CD4-positive, alpha-beta T cell treated with Interleukin-17A for 1 hour (primary cell): ENCODE results near the gene DDI2.
"Not testable (repeated sequence)": the region's sequence is repeated elsewhere in the genome, so short reads cannot be mapped to it uniquely, and the experiment has no call there.

Source experiments
- DNase-seq: peaks from one replicate; pipeline ENCODE4 v3.0.0-alpha.2; 2020

The DDI2 gene

DNA sequence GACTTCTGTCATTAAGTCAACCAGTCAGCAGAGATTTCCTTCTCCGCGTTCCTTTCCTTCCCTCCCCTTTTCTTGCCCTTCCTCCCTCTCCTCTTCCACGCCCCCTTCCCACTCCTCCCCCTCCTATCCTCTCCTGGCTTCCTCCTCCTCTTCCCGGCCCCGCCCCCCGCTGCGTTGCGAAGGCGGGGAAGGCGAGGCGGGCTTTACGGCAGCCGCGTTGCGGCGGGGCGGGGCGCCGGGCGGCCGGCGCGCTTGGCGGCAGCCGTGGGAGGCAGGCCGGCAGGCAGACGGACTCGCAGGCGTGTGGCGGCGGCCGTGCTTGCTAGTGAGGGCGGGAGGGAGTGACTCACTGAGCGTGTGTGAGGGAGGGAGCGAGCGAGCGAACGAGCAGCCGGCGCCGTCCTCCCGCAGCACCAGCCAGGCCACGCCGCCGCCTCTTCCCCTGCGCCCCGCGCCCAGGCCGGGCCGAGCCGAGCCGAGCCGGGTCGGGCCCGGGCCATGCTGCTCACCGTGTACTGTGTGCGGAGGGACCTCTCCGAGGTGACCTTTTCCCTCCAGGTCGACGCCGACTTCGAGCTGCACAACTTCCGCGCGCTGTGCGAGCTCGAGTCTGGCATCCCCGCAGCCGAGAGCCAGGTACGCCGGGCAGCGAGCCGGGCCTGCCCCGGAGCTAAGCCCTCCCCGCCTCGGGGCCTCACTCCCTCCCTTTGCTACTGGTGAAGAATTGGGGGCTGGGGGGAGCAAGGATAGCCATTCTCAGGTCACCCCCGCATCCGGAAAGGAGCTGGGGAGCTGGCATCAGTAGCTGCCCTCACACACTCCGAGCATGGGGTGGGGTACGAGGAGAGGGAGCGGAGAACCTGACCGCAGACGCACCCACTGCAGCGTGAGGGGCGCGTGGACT lies at the start of gene DDI2:
DDI2 (plus strand) TSS at position 286 of the 904 bp plus-strand sequence; CDS start at position 499, 213 bp downstream.
- DNase-seq, result peak; percentile 95

DNA sequence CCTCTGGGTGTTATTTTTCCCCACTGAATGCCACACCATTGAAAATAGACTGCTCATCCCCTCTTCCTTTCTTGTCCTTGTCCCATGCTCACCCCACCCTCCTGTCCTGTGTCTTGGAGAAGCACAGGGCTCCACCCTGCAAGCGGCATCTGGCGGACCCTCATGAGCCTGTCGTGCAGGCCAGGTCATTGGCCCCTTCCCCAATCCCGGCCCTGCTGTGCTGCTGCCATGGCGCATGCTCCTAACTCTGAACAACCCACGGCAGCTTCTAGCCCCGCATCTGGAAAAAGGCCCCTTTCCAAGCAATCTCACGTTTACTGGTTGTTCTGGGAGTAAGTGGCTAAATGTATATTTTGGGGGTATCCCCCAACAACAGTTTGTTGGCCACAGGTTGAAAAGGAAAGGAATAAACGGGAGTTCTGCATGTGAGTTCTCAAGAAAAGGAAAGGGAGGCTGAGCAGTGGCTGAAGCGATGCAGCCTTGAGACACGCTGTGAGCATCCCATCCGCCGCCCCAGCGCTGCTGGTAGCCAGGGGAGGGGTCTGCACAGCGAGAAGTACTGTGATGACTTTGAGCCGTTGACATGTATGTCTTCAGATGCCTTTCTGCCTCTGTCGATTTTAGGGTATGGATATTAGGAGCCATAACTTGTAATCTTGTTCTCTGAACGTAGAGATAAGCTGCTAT lies 48.7 kb upstream of the DDI2 start:
- no peak for DNase-seq

DNA sequence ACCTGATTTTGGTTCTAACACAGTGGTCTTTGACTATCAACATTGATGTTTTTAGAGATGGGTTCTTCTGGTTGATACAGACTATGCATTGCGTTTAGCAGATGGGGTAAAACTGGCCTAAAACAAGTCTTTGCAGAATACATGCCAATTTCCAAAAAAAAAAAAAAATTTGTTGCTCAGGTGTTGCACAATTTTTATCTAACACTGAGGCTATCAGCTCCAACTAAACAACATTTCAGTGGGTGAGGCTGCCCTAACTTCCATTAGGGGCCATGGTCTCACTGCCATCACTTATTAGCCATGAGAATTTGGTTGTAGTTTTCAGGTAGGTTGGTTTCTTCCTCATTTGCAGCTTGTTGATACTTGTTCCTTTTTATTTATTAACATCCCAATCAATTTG lies 46.4 kb upstream of the DDI2 start:
- DNase-seq, result no peak

DNA sequence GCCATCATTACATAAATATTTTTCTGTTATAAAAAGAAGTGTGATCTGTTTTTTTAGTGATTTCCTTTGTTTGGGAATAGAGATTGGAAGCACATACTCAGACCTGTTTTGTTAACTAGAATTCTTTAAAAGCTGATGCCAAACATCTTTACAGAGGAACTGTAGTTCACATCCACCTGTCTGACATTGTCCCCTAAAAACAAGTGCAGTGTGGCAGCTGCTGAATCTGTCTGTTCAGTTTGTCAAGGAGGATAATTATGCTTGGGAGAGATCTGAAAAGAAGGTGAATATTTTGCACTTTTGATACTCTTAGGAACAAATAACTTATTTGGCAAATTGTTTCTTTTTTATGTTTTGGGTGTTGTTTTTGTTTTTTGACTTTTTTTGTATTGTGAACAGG lies 46.0 kb upstream of the DDI2 start:
- DNase-seq, result no peak

DNA sequence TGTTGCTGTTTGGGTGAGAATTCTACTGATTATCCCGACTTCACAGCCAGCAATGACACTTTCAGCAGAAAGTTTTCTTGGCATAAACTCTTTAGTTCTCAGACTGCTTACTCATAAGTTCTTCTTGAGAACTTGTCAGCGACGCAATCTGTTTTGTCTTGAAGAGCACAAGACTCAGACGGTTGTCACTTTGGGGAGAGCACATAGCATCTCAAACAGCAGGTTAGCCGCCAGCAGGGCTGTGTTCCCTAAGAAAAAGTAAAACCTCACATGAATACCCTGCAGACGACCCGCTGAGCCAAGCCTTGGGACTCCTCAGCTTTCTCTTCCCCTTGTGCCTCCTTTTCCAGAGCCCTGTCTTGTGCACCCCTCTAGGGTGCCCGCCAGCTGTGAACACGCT lies 43.8 kb upstream of the DDI2 start:
- DNase-seq, result no peak

DNA sequence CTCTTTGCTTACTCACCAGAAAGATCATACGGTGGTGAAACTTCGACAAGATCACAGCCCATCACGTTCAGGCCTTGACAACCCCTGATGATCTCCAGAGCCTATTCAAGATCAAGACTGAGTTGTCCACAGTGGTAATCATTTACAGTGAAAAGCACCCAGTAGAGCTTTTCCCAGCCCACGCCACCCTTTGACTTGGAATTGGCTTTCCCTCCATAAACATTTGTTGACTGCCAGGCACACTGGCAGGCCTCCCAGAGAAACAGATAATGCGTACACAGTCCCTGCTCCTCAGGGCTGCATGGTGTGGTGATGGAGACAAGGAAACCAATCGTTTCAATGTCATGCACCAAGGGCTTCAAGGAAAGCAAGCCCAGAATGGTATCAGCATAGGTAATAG lies 42.5 kb upstream of the DDI2 start:
- no peak for DNase-seq

DNA sequence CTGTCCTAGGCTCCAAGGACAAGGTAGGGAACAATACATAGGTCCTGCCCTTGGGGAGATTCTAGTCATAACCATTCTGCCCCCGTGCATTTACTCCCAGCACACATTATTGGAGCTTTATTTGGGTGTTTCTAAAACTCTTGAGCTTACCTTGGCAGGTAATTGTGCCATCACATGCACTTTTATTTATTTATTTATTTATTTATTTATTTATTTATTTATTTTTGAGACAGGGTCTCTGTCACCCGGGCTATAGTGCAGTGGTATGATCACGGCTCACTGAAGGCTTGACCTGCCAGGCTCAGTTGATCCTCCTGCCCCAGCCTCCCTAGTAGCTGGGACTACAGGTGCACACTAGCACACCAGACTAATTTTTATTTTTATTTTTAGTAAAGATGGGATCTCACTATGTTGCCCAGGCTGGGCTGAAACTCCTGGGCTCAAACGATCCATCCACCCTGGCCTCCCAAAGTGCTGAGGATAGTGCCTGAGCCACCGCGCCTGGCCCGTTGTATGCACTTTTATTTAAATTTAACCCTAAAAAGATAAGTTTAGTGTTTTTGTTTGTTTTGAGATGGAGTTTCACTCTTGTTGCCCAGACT lies 41.6 kb upstream of the DDI2 start:
- DNase-seq, result no peak

DNA sequence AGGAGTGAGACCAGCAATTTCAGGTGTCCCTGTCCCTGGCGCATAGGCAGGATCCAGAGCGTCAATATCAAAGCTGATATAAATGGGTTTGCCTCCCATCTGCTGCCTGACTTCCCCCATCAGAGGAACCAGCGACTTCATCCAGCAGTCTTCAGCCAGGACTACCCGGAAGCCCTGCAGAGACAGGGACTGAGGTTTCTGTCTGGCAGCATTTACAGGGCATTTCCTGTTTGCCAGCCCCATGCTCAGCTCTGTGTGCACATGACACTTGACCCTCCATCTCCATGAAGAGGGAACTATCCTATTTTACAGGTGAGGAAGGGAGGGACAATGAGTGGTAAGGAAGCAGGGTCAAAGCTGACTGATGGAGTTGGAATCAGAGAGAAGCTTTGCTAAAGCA lies 39.6 kb upstream of the DDI2 start:
- no peak for DNase-seq

DNA sequence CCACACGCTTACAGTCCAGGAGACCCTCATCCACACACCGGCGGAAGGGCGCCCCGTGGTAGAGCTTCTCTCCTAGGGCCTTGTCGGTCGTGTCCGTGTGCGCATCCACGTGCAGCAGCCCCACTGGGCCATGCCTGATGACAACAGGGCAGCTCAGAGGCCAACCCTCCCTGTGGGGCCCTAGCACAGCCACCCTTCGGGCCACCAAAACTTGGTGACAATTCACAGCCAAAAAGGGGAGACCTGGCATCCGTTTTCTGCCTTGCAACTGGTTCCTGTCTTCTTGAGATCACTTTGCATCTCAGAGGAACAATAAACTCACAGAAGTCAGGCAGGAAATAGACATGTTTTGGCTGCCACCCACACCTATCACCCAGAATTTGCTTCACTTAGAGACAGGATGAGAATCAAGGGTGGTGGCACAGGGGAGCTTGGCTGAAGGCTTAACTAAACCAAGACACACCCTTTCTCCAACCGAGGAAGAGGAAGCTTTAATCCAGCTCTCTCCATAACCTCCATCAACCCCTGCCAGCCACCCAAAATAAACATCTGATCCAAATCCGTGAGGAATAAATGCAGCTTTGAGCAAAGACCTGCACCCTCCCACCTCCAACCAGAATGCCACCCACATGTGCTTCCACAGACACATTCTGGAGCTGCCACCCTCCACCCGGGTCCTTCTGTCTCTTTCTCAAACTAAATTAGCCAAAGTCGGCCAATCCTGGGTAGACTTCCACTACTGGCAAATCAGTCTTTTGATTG lies 38.2 kb upstream of the DDI2 start:
- DNase-seq, result peak; percentile 55

DNA sequence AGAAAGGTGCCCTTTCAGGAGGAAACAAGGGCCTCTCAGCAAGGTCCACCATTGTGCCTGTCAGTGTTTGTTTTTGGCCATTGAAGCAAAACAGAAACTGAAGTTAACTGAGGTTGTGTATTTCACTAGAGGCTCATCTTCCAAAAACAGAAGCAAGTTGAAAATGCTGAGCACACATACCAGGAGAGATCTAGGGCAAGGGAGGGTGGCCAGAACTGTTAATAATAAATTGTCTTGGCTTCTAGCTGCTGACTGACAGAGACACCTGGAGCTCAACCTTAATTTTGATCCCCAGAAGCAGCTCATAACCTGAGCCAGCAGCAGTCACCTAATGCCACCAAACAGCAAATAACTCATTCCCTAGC lies 37.6 kb upstream of the DDI2 start:
- DNase-seq, result no peak

DNA sequence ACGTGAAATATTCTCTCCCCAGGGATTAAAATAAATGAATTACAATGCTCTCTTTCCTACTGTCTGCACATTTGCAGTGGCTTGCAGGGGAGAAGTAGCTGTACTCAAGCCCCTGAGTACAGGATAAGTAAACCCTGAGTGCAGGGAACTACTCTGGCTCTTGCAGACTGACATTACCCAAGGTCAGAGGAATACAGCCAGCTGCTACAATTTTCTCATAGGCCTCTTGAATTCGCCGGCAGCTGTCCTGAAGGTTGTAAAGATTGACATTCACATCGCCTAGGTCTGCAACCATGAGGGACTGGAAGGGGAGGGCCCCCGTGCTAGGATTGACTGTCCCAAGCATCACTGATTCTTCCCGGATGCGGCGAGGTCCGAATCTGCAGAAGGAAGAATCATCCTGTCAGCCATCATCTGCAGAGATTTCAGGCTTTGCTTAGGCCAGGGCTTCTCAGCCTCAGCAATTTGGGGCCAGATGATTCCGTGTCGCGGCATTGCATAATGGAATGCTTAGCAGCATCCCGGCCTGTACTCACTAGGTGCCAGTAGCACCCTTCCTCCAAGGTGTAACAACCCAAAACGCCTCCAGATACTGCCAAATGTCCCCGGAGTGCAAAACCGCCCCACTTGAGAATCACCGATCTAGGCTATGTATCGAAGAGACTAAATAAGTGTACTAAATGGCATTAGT lies 34.1 kb upstream of the DDI2 start:
- DNase-seq, result no peak

DNA sequence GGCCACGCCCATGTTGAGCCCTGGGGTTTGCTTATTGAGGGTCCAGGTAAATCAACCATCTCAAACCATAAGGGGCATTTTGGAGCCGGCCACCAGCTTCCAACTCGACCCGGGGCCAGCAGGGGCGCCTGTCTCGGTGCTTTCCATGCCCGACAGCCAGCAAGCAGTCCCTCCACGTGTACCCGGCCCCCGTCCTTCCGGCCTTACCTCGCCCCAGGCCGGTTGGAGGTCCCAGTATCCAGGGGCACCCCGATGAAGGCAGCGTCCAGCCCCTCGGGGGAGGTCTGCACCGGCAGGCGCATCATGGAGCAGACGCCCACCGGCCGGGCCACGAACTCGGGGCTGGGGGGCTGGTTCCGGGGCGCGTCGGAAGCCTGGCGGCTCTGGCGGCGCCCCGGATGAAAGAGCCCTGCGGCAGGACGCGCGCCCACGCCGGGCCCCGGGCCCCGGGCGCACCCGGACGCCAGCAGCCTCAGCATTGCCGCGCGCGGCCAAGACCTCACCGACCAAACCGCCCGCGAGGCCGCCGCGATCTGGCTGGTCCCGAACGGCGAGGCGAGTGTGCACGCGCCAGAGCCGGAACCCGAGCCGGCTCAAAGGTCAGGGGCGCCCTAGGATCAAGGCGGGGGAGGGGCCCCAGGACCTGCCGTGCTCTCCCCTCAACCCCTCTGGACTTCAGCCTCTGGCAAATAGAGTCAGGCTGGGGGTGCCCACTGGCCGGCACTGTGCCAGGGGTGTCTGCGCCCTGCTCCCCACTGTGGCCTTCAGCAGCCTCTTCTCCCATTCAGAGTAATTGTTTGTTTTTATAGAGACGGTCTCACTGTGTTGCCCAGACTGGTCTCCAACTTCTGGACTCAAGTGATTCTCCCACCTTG lies 32.5 kb upstream of the DDI2 start, which contains the start of gene AGMAT:
AGMAT (minus strand) TSS at position 563 of the 875 bp plus-strand sequence; CDS start at position 479, 84 bp downstream.
- peak; percentile 60 for DNase-seq

DNA sequence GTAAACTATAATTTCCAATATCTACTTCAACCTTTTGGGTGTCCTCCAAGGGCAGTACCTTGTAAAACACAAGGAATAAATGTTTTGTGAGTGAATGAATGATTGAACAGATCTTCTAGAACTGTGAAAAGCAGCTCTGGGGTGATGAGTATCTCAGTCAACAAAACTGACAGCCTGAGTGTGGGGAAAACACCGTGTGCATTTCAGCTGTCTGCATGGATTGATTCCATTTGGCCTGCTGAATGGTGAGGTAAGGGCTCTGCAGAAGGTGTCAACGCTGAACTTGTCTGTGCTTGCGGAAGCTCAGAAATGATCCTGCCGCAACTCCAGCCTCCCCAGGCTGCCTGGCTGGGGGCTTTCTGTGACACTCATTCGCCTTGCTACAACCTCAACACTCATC lies 25.0 kb upstream of the DDI2 start:
- DNase-seq, result no peak

DNA sequence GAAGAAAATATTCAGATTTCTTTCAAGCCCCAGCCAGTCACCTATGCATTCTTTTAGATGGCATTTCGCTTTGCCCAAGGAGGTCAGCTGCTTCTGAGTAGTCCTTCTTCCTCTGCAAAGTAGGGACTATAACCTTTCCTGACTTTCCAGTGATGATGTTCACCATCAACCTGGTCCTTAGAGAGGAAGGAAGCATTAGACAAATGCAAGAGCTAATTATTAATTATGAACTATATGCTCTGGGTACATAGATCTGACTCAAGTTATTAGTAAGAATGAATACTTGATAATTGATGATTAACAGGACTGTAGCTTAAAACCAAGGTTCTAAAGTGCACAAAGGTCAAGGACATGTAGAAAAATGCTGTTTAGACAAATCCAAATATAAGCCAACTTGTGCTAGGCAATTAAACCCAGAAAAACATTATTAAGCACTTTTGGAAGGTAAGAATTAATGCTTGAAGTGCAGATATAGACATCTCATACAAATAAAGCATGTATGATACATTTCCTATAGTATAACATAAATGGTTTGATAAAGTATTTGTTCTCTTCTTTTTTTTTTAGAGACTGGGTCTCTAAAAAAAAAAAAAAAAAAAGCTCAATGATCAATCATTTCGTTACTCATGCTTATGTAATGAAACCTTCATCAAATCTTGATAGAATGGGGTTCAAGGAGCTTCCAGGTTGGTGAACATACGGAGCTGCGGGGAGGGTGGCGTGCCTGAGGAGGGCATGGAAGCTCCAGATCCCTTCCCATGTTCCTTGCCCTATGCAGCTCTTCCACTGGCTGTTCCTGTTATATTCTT lies 21.2 kb upstream of the DDI2 start:
- DNase-seq, result no peak

DNA sequence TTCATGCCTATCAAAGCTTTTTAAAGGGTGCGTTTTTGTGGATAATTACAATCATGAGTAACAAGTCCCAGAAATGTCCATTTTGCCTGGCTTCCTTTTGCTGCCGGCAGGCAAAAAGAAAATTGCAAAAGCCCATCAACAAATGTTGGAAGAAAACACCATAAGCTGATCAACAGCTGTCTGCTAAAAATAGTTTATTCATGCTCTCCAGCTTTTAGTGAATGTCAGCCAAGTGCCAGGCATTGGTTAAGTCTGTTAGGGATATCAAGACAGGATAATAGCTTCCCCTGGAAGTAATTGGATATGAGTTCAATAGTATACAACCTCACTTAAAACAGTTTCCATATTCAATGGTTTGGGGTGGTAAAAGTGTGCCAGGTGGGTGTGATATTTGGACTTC lies 18.8 kb upstream of the DDI2 start:
- no peak for DNase-seq

DNA sequence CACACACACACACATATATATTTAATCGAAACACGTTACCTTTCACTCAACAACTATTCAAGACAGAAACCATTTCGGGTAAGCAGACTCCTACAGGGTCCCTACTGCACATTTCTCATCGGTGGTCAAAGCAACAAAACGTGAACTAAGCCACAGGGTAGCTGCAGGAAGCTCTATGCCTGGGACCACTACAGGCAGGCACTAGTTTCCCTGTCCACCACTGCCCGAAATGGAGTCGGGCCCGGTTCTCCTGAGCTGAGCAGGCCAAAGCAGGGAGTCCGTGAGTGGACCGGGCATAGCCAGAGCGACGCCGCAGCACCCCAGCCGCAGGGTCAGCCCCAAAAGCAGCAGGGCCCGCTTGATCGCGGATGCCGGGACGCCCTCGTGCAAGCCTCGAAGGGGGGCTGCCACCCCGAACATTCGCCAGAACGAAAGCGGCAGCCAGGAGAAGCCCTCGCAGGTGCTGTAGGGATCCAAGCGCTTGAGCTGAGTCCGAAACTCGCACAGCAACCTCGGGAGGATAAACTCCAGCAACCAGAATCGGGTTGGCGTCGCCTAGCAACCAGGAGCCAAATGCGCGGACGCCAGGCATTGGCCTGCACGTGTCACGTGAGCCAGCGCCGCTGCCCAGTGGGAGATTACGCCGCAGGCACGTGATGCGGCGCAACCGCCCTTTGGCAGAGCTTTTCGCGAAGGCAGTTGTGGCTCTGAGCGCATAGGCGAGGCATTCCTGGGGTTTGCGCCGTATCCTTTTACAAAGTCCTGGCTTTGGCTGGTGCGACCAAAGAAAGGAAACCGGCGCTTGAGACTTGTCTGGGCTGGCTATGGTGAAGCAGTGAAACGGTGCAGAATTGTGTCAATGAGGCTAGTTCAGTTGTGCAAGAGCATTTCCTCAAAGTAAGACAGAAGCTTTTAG lies 13.9 kb upstream of the DDI2 start:
- DNase-seq, result peak; percentile 93

DNA sequence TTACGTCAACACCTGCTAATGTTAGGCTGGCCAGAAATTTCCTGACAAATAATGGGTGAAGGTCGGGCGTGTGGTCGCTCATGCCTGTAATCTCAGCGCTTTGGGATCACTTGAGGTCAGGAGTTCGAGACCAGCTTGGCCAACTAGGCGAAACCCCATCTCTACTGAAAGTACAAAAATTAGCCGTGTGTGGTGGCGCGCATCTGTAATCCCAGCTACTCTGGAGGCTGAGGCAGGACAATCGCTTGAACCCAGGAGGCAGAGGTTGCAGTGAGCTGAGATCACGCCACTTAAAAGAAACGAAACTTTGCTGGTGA lies 13.3 kb upstream of the DDI2 start:
- DNase-seq, result not testable (repeated sequence)

DNA sequence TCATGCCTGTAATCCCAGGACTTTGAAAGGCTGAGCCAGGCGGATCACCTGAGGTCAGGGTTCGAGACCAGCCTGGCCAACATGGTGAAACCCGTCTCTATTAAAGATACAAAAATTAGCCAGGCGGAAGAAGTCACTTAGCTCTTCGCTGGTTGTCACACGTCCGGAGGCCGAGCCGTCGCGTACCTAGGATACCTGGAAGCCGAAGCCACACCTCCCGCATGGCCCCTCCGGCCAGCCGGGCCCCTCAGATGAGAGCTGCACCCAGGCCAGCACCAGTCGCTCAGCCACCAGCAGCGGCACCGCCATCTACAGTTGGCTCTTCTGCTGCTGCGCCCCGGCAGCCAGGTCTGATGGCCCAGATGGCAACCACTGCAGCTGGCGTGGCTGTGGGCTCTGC lies 12.9 kb upstream of the DDI2 start:
- not testable (repeated sequence) for DNase-seq
